ENCODE measurements around the gene ABLIM2.

GRCh38 chr4:8078109-8078494, 80.5 kb downstream of the ABLIM2 start:
- no peak for TF ChIP-seq CTCF (IDR thresholded peaks at IDR 0.05)
- TF ChIP-seq POLR2A (IDR thresholded peaks at IDR 0.05), result no peak
